A673 (cell line): ENCODE results near the gene VPS35. TPM values are rescaled to one million over a fixed set of nuclear protein-coding genes. Genes with fewer than 3 reads are reported as not detected.

Source experiments
- BruUV-seq: library from RNA; stranded (reverse); fragments of 400-500 nt; replicated peaks from 2 replicates; lab custom pipeline; 2021; lab: Mats Ljungman, UMichigan
- CTCF ChIA-PET: fragments of 300-600 bp; sonication (Branson Sonifier 250); formaldehyde crosslinking; loops from one replicate; lab custom pipeline; 2022; ENCODE audit warnings: antibody characterized with exemption; lab: Charles Lee
- POLR2A ChIA-PET: fragments of 300-600 bp; sonication (Branson Sonifier 250); formaldehyde crosslinking; loops from one replicate; lab custom pipeline; 2022; ENCODE audit warnings: antibody characterized with exemption; ENCODE audit not compliant: low non-redundant PET; lab: Charles Lee
- DNase-seq: peaks from one replicate; pipeline ENCODE4 v3.0.0-alpha.2; 2015; ENCODE audit warnings: low spot score
- H3K27ac ChIP-seq: fragments of 200-600 bp; sonication (generic); 2 replicates; pipeline ENCODE4 v1.5.1; 2016; ENCODE audit warnings: mixed run types, low read depth, mild to moderate bottlenecking, mixed read lengths, antibody characterized with exemption, low read length; ENCODE audit not compliant: poor library complexity, severe bottlenecking
- H3K27me3 ChIP-seq: fragments of 200-600 bp; sonication (generic); replicated peaks from 2 replicates; pipeline ENCODE4 v1.6.1; 2017; ENCODE audit warnings: mixed run types, low read depth, mild to moderate bottlenecking, mixed read lengths, antibody characterized with exemption, low read length; ENCODE audit not compliant: insufficient read depth, poor library complexity
- H3K36me3 ChIP-seq: fragments of 200-600 bp; sonication (generic); 2 replicates; pipeline ENCODE4 v1.6.1; 2016; ENCODE audit warnings: mixed run types, mild to moderate bottlenecking, mixed read lengths, antibody characterized with exemption, low read length; ENCODE audit not compliant: insufficient read depth, poor library complexity, severe bottlenecking
- H3K4me1 ChIP-seq: fragments of 200-600 bp; sonication (generic); 2 replicates; pipeline ENCODE4 v1.6.1; 2017; ENCODE audit warnings: mixed run types, mild to moderate bottlenecking, mixed read lengths, antibody characterized with exemption, low read length; ENCODE audit not compliant: insufficient read depth, poor library complexity, severe bottlenecking
- H3K4me3 ChIP-seq: fragments of 200-600 bp; sonication (generic); 2 replicates; pipeline ENCODE4 v1.5.1; 2016; ENCODE audit warnings: low read depth, mixed run types, mild to moderate bottlenecking, mixed read lengths, low read length; ENCODE audit not compliant: poor library complexity, severe bottlenecking
- H3K9me3 ChIP-seq: fragments of 200-600 bp; sonication (generic); 2 replicates; pipeline ENCODE4 v1.6.1; 2016; ENCODE audit warnings: mixed run types, low read depth, mild to moderate bottlenecking, mixed read lengths, antibody characterized with exemption, low read length; ENCODE audit not compliant: poor library complexity, severe bottlenecking
- EZH2 ChIP-seq: fragments of 200-600 bp; sonication (generic); IDR thresholded peaks from 2 replicates; pipeline ENCODE4 v1.6.1; 2017; ENCODE audit warnings: borderline replicate concordance, low read depth, mild to moderate bottlenecking, mixed read lengths, antibody characterized with exemption, low read length; ENCODE audit not compliant: poor library complexity, severe bottlenecking
- intact Hi-C: fragments of 100-400 bp; cut with micrococcal nuclease; formaldehyde crosslinking; loops from one replicate; pipeline ENCODE4 v1.10.0; 2022; ENCODE audit not compliant: unreplicated experiment
- total RNA-seq: library from RNA; stranded (reverse); gene quantifications from 2 replicates; pipeline ENCODE4 v1.2.3, GENCODE V29; 2021
- TF ChIP-seq, protein P1 (sequence below): fragments of 300-800, 200-600 bp; sonication (generic); conservative IDR thresholded peaks from 2 replicates; pipeline ENCODE4 v1.5.1; 2017; ENCODE audit warnings: low read depth, mild to moderate bottlenecking, antibody characterized with exemption, low read length, moderate library complexity, mixed read lengths

The VPS35 gene
- total RNA-seq, 1 experiment from 2014 or later: 99.0 TPM

DNA sequence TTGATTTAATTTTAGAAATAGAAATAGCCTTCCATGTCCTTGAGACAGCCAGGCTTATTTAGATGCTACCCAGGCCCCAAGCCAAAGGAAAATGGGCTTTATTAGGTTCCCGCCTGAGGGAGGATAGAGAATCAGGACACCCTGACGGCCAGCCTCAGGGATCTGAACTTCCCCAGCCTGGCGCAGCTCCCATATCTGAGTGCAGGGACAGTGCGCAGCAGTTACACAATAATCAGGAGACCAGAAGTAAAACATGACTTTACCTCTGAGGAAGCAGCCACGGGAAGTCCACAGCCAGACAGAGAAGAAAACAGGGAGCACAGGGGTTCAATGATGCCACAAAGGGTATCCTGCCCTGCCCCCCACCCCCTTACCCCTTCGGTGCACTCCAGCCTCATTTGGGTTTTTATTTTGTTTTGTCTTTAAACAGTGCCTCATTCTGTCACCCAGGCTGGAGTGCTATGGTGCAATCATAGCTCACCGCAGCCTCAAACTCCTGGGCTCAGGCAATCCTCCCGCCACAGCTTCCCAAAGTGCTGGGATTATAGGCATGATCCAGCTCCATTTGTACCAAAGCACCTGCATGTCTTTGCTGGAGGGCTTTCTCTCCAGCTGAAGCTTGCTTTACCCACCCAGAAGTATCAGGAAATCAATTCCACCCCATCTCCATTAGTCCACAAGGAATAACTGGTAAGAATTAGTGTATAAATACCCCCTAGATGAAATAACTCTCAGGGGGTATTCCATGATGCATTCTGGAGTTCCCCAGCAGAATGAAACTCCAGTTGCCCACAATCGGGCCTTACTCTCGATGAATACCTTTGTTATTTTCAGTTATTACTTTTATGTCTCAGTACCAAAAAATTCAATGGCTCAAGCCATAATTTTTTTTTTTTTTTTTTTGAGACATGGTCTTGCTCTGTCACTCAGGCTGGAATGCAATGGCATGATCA, 22.4 kb upstream of the VPS35 start:
- Histone ChIP-seq H3K4me1 (no peaks in the 10 kb centered on the region), H3K9me3 (no peaks in the 10 kb centered on the region), H3K27ac (no peak overlapping the region), H3K27me3 (no peaks in the 10 kb centered on the region), H3K36me3 (no peaks in the 10 kb centered on the region), H3K4me3 (no peak overlapping the region)
- no peak for TF ChIP-seq EZH2
- TF ChIP-seq, protein P1, sequence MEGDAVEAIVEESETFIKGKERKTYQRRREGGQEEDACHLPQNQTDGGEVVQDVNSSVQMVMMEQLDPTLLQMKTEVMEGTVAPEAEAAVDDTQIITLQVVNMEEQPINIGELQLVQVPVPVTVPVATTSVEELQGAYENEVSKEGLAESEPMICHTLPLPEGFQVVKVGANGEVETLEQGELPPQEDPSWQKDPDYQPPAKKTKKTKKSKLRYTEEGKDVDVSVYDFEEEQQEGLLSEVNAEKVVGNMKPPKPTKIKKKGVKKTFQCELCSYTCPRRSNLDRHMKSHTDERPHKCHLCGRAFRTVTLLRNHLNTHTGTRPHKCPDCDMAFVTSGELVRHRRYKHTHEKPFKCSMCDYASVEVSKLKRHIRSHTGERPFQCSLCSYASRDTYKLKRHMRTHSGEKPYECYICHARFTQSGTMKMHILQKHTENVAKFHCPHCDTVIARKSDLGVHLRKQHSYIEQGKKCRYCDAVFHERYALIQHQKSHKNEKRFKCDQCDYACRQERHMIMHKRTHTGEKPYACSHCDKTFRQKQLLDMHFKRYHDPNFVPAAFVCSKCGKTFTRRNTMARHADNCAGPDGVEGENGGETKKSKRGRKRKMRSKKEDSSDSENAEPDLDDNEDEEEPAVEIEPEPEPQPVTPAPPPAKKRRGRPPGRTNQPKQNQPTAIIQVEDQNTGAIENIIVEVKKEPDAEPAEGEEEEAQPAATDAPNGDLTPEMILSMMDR: no peak
- intact Hi-C loops: no loop called here
- POLR2A ChIA-PET: no interaction called here
- DNase-seq: no peak
- CTCF ChIA-PET: no interaction called here
- no TSS peak for BruUV-seq

- BruUV-seq: no TSS peak
- POLR2A ChIA-PET: no interaction called here
- TF ChIP-seq EZH2: no peak
- TF ChIP-seq, protein P1: no peak
Observed at GRCh38 chr16:46709469-46710005, 20.6 kb upstream of the VPS35 start.

GRCh38 chr16:46706642-46707041, 17.7 kb upstream of the VPS35 start:
- CTCF ChIA-PET: no interaction called here
- POLR2A ChIA-PET: no interaction called here

More at GRCh38 chr16:46709469-46710005, 20.6 kb upstream of the VPS35 start:
- Histone ChIP-seq H3K4me1 (no peaks in the 10 kb centered on the region), H3K27me3 (no peaks in the 10 kb centered on the region), H3K9me3 (no peaks in the 10 kb centered on the region), H3K4me3 (no peak overlapping the region), H3K36me3 (no peaks in the 10 kb centered on the region), H3K27ac (no peak overlapping the region)
- DNase-seq: no peak
- intact Hi-C loops: no loop called here
- CTCF ChIA-PET: no interaction called here

More at GRCh38 chr16:46706642-46707041, 17.7 kb upstream of the VPS35 start:
- DNase-seq: no peak
- H3K27ac ChIP-seq: no peak overlapping the region
- H3K4me1 ChIP-seq: no peaks in the 10 kb centered on the region
- no peaks in the 10 kb centered on the region for H3K9me3 ChIP-seq
- H3K4me3 ChIP-seq: no peak overlapping the region
- H3K36me3 ChIP-seq: no peaks in the 10 kb centered on the region
- TF ChIP-seq EZH2: no peak
- TF ChIP-seq, protein P1: no peak
- intact Hi-C loops: no loop called here
- H3K27me3 ChIP-seq: no peaks in the 10 kb centered on the region
- BruUV-seq: no TSS peak
